Measurements from ENCODE around the gene MAGIX.
"Not testable (repeated sequence)": the region's sequence is repeated elsewhere in the genome, so short reads cannot be mapped to it uniquely, and the experiment has no call there.

MAGIX gene

DNA sequence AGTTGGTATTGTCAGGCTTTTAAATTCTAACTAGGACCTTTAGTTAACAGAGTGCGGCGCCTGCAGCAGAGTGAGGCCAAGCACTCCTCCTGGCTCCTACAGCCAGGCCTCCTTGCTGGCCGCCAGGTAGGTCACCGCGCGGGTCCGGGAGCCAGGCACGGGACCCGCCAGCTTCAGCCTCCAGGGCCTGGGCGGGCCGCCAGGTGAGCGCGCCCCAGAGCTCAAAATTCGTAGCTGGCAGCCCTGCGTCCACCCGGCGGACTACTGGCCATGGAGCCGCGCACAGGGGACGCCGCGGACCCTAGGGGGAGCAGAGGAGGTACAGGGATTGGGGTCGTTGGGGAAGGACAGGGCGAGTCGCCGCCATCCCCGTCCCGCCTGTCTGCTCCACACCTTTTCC is at the start of gene MAGIX:
MAGIX (plus strand) TSS at position 139 of the 400 bp plus-strand sequence; CDS start at position 271, 132 bp downstream.
- TF ChIP-seq POLR2A (IDR thresholded peaks at IDR 0.05; ENCODE audit: low read depth, low read length): no peak
- DNase-seq (ENCODE audit: insufficient read length, low spot score) (no peak), FAIRE-seq (no peak)

DNA sequence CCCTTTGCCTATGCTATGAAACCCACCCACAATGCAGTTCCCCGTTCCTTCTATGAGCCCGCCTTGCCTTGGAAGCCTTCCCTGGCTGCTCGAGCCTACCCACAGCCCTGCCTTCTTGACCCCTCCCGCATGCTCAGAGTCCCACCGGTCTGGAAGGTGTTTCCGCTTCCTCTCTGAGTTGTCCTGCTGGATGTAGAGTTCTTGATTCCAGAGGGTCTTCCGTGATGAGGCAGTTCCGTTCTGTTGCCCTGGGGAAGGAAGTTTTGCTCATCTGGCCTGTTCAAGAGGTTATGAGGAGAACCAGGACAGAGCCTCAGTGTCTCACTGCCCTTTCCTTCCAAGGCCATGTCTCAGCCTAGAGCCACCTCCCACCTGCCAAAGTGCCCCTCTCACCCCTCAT is 46.5 kb upstream of the MAGIX start:
- FAIRE-seq (no peak), DNase-seq (ENCODE audit: insufficient read length, low spot score) (no peak)
- no peak for TF ChIP-seq POLR2A (IDR thresholded peaks at IDR 0.05; ENCODE audit: low read depth, low read length)

DNA sequence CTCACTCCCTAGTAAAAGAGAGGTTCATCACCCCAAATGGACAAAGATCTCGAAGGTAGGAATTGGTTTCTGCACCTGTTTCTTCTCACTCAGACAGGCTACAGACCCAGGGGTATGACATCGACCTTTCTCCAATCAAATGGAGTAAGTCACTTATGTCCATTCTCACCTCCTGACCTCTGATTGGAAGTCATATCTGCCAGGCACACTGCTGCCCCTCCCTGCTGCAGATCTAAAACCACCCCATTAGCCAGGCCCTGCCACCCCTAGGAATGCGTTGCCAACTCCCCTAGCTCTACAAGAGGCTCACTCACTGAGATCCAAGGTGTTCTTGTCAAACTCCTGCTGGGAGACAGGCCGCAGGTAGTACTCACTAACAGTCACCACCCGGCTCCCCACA is 45.8 kb upstream of the MAGIX start:
- TF ChIP-seq POLR2A (IDR thresholded peaks at IDR 0.05; ENCODE audit: low read depth, low read length): no peak
- DNase-seq (ENCODE audit: insufficient read length, low spot score) (no peak), FAIRE-seq (no peak)

DNA sequence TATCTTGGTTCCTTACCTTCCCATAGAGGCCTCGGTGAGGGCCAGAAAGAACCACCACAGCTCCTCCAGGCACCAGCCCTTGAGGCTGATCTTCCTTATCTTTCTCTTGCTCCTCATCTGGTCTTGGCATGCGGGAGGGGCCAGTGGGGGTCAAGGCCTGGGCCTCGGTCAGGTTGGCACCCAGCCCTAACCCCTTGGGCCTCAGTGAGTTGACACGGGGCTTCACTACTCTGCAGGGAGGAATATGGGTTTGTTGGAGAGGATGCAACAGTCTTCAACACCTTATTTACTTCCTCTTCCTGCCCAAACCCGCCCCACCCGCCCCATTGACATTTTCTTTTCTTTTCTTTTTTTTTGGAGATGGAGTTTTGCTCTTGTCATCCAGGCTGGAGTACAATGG is 45.0 kb upstream of the MAGIX start:
- FAIRE-seq (no peak), DNase-seq (ENCODE audit: insufficient read length, low spot score) (no peak)
- TF ChIP-seq POLR2A (IDR thresholded peaks at IDR 0.05; ENCODE audit: low read depth, low read length): no peak

DNA sequence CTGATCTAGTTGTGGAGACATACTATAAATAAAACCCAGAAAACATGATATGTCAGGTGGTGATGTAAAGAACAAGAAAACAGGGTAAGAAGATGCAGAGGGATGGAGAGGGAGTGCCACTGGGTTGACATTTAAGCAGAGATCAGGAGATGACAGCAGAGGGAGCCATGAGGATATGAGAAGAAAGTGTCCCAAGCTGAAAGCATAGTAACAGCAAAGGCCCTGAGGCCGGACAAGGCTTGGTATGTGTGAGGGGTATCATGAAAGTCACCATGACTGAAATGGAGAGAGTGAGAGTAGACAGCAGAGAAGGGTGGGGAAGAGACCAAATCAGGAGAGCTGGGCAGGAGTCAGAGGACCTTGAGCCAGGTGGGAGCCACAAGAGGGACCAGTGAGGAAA is 42.5 kb upstream of the MAGIX start:
- no peak for TF ChIP-seq POLR2A (IDR thresholded peaks at IDR 0.05; ENCODE audit: low read depth, low read length)
- DNase-seq (ENCODE audit: insufficient read length, low spot score) (no peak), FAIRE-seq (no peak)

DNA sequence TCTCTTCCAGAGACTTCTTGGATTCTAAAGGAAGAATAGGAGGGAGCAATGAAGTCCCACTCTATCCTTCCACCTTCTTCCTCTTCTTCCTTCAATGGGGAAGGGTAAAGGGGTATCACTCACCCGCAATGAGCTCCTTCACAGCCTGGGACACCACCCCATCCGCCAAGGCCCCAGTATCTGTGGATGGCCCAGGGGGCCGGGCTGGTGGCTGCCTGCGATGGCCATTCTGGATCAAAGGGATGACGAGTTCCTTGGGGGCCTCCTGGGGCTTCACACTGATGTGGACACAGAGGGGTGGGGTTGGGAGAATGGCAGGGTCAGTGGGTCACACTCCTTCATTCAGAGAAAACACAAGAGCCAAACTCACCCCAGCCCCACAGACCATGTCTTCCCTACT is 40.1 kb upstream of the MAGIX start:
- FAIRE-seq (no peak), DNase-seq (ENCODE audit: insufficient read length, low spot score) (no peak)
- TF ChIP-seq POLR2A (IDR thresholded peaks at IDR 0.05; ENCODE audit: low read depth, low read length): no peak

DNA sequence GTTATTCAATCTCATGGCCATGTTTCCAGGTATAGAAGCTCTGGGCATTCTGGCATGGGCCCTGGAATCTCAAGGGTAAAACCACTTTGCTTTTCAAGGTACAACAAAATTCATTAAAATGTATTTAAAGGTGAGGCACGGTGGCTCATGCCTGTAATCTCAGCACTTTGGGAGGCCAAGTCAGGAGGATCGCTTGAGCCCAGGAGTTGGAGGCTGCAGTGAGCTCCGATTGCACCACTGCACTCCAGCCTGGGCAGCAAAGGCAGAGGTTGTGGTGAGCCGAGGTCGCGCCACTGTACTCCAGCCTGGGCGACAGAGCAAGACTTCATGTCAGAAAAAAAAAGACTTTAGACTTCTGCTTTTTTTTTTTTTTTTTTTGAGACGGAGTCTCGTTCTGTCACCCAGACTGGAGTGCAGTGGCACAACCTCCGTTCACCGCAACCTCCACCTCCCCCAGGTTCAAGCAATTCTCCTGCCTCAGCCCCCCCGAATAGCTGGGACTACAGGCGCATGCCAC is 34.8 kb upstream of the MAGIX start:
- DNase-seq (ENCODE audit: insufficient read length, low spot score); FAIRE-seq: not testable (repeated sequence)

DNA sequence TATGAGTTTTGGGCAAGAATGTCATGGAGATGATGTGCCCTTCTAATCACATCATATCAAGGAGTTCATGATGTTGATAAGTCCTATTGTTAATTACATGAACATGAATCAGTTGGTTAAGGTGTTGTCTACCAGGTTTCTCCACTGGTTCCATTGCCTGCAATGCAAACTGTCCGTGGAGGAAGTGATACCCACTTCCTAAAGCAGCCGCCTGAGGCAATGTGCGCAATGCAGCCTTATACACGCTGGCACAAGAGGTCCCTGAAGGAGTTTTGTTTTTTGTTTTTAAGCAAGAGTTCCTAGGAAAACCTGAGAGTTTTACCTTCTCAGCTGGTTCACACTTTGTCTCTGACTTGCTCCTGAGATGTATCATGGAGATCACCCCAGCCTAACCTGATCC is 33.1 kb upstream of the MAGIX start:
- no peak for TF ChIP-seq POLR2A (IDR thresholded peaks at IDR 0.05; ENCODE audit: low read depth, low read length)
- DNase-seq (ENCODE audit: insufficient read length, low spot score) (no peak), FAIRE-seq (no peak)

DNA sequence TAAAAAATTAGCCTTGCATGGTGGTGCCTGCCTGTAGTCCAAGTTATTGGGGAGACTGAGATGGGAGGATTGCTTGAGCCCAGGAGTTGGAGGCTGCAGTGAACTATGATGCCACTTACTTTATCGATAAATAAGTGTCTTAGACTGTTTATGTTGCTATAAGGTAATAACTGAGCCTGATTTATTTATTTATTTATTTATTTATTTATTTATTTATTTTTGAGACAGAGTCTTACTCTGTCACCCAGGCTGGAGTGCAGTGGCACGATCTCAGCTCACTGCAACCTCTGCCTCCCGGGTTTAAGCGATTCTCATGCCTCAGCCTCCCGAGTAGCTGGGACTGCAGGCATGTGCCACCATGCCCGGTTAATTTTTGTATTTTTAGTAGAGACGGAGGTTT is 30.3 kb upstream of the MAGIX start:
- FAIRE-seq; DNase-seq (ENCODE audit: insufficient read length, low spot score): not testable (repeated sequence)

DNA sequence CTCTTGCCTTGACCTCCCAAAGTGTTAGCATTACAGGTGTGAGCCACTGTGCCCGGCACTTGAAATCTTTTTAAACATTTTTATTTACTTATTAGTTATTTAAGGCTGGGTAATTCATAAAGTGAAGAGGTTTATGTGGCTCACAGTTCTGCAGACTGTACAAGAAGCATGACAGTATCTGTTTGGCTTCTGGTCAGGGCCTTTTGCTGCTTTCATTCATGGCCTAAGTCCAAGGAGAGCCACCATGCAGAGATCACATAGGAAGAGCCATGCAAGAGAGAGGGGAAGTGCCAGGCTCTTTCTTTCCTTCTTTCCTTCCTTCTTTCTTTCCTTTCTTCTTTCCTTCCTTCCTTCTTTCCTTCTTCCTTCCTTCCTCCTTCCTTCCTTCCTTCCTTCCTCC is 28.8 kb upstream of the MAGIX start:
- FAIRE-seq: no peak
- TF ChIP-seq POLR2A (IDR thresholded peaks at IDR 0.05; ENCODE audit: low read depth, low read length): no peak

DNA sequence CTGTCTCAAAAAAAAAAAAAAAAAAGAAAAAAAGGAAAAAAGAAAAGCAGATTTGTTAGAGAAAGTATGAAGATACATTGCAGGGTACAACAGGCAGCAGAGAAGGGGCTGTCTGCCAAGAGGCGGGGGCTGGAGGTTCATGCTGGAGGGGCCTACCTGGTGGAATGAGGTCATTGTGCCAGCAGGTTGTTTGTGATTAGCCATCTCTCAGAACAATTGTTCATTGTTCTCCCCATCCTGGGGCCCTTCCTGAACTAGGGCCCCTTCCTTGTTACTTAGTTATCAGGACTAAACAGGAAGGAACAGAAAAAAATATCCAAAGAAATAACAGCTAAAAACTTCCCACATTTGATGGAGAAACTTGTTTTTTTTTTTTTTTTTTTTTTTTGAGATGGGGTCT is 25.1 kb upstream of the MAGIX start:
- no peak for TF ChIP-seq POLR2A (IDR thresholded peaks at IDR 0.05; ENCODE audit: low read depth, low read length)
- DNase-seq (ENCODE audit: insufficient read length, low spot score) (no peak), FAIRE-seq (no peak)

More for the DNA sequence above, 28.8 kb upstream of the MAGIX start:
- DNase-seq (ENCODE audit: insufficient read length, low spot score): no peak

DNA sequence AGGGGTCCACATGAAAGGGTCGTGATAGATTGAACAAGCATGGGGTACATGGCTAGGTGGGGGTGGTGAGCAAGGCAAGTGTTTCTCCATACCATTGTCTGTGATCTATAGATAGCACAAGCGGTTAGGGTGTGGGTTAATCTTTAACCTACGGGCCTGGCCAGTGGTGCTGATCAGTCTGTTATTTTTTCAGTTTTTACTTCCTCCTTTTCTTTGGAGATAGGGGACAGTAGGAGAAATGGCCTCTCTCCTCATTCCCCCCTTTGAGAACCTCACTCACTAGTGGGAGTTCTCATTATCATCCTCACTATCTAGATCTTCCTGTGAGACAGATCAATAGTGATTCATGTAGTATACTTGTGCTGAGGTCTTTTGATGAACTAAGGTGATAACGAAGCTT is 22.8 kb upstream of the MAGIX start:
- no peak for DNase-seq (ENCODE audit: insufficient read length, low spot score)
- FAIRE-seq: no peak
- no peak for TF ChIP-seq POLR2A (IDR thresholded peaks at IDR 0.05; ENCODE audit: low read depth, low read length)

DNA sequence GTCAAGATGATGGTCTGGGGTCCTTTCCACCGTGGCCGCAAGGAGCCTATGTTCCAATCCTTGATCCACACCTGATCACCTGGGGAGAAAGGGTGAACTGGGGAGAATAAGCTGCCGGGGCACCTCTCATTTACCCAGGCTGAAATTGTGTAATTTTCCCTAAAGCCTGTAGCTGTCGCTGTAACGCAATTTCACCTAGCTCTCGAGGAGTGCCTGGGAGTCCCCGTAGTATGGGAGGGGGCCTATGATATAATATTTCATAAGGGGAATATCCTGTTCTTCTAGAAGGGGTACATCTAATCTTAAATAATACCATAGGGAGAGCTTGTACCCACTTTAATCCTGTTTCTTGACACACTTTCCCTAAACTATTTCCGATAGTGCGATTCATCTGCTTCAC is 20.3 kb upstream of the MAGIX start:
- not testable (repeated sequence) for DNase-seq (ENCODE audit: insufficient read length, low spot score); FAIRE-seq

DNA sequence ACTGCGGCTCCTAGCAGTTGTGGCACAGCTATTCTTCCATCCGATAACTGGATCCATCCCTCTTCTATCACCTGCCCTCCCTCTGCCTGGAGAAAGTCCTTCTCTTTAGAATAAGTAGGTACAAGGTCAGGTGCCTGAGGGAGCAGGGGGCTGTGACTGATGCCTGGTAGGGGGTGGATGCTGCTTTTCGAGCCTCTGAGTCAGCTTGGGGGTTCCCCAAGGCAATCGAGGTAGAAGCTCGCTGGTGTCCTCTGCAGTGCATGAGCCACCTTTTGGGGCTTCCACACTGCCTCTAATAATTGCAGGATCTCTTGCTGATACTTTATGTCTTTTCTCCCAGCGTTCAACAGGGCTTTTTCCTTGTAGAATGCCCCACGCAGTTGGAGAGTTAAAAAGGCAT is 19.4 kb upstream of the MAGIX start:
- not testable (repeated sequence) for FAIRE-seq; DNase-seq (ENCODE audit: insufficient read length, low spot score)

DNA sequence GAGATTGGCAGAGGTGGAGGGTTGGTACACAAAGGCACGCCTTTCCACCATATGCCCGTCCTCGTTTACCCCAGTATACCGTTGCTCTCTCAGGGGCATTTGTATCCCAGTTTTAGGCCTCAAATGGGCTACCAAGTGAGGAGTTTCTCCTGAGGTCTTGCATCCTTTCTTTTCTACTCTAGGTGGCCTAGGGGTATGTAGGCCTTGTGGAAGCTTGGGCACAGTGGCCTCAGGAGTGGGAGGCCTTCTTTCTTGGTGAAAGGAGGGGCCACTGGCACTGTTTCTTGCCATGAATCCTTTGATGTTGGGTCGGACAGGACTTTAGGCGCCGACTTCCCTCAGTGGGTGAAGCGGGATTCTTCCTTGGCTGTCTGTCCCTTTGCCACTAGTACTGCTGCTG is 15.3 kb upstream of the MAGIX start:
- no peak for TF ChIP-seq POLR2A (IDR thresholded peaks at IDR 0.05; ENCODE audit: low read depth, low read length)
- DNase-seq (ENCODE audit: insufficient read length, low spot score) (no peak), FAIRE-seq (no peak)

DNA sequence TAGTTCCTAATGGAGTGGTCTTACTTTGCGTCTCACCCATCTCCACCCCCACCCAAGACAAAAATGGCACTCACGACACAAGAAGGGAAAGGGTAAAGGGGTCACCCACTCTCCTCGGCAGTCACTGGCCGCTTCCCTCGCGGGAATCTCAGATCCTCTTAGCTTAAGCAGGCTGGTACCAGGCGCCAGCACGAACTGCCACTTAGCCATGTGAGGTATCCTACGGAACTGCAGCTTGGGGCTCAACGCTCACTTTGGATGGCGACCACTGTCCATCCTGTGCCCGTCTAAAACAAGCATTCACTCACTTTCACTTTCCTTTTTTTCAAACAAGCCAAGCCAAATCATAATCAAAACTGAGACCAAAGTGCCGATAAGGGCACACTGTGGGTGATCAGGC is 14.6 kb upstream of the MAGIX start:
- FAIRE-seq (no peak), DNase-seq (ENCODE audit: insufficient read length, low spot score) (no peak)
- no peak for TF ChIP-seq POLR2A (IDR thresholded peaks at IDR 0.05; ENCODE audit: low read depth, low read length)

DNA sequence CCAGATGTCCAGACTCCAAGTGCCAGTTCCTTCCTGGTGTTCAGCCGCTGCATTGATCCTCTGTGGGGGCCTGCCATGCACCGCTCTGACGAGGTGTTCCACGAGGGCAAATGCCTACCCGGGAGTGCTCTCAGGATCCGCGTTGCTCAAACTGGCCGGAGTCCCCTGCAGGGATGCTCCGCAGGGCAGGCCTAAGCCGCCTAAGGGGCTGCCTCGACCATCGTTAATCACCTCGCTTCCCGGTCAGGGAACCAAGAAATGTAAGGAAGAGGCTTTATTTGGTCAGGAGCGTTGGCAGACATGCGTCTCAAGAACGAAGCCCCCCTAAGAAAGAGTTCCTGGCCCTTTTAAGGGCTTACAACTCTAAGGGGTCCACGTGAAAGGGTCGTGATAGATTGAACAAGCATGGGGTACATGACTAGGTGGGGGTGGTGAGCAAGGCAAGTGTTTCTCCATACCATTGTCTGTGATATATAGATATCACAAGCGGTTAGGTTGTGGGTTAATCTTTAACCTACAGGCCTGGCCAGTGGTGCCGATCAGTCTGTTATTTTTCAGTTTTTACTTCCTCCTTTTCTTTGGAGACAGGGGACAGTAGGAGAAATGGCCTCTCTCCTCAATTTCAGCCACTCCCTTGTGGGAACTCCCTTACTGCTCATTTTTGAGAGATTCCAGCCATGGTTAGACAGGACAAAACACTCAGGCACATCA is 14.0 kb upstream of the MAGIX start:
- FAIRE-seq; DNase-seq (ENCODE audit: insufficient read length, low spot score): not testable (repeated sequence)

DNA sequence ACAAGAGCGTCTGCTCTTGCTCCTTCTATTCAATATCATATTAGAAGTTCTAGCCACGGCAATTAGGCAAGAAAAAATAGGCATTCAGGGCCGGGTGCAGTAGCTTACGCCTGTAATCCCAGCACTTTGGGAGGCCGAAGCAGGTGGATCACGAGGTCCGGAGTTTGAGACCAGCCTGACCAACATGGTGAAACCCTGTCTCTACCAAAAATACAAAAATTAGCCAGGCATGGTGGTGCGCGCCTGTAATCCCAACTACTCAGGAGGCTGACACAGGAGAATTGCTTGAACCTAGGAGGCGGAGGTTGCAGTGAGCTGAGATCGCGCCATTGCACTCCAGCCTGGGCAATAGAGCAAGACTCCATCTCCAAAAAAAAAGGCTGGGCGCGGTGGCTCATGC is 13.3 kb upstream of the MAGIX start:
- FAIRE-seq: not testable (repeated sequence)

More for the DNA sequence above, 13.3 kb upstream of the MAGIX start:
- DNase-seq (ENCODE audit: insufficient read length, low spot score): not testable (repeated sequence)

Measured in H54 (cell line).